Endothelial cell of umbilical vein (primary cell): ENCODE results near the gene SLC19A1.

ENCODE experiments used
- EZH2 ChIP-seq: IDR thresholded peaks from 2 replicates; pipeline ENCODE4 v1.6.1; 2012; ENCODE audit warnings: borderline replicate concordance, low read depth, mild to moderate bottlenecking, moderate library complexity, low read length, inconsistent platforms; ENCODE audit not compliant: severe bottlenecking
- FOS ChIP-seq: IDR thresholded peaks from 2 replicates; pipeline ENCODE4 v1.6.1; 2011; ENCODE audit warnings: mild to moderate bottlenecking, low read length, moderate library complexity, borderline replicate concordance; ENCODE audit not compliant: insufficient read depth
- GATA2 ChIP-seq: IDR thresholded peaks from 2 replicates; pipeline ENCODE4 v1.7.0; 2011; ENCODE audit warnings: low read depth, mild to moderate bottlenecking, moderate library complexity, mixed read lengths, low read length; ENCODE audit not compliant: insufficient read length, insufficient read depth
- POLR2A ChIP-seq: IDR thresholded peaks from 2 replicates; pipeline ENCODE4 v1.6.1; 2012; ENCODE audit warnings: low read depth, mild to moderate bottlenecking, control low read depth, low read length
- POLR2AphosphoS5 ChIP-seq: IDR thresholded peaks from 2 replicates; pipeline ENCODE4 v1.6.1; 2012; ENCODE audit warnings: low read depth, mild to moderate bottlenecking, control low read depth, low read length, moderate library complexity; ENCODE audit not compliant: insufficient read depth

GRCh38 chr21:45492765-45493164 is 49.5 kb downstream of the SLC19A1 start:
- TF ChIP-seq POLR2AphosphoS5 (no peak), GATA2 (no peak), POLR2A (no peak), FOS (no peak), EZH2 (no peak)
